Measurements from ENCODE around the gene MEGF8. TPM values are rescaled to one million over a fixed set of nuclear protein-coding genes. Genes with fewer than 3 reads are reported as not detected.

Gene MEGF8
- total and polyA plus RNA-seq, 2 of the 13 experiments (the other 11 are each of a cell fraction or from before 2014, with no cell fraction given): 4.0 to 8.8 TPM

DNA sequence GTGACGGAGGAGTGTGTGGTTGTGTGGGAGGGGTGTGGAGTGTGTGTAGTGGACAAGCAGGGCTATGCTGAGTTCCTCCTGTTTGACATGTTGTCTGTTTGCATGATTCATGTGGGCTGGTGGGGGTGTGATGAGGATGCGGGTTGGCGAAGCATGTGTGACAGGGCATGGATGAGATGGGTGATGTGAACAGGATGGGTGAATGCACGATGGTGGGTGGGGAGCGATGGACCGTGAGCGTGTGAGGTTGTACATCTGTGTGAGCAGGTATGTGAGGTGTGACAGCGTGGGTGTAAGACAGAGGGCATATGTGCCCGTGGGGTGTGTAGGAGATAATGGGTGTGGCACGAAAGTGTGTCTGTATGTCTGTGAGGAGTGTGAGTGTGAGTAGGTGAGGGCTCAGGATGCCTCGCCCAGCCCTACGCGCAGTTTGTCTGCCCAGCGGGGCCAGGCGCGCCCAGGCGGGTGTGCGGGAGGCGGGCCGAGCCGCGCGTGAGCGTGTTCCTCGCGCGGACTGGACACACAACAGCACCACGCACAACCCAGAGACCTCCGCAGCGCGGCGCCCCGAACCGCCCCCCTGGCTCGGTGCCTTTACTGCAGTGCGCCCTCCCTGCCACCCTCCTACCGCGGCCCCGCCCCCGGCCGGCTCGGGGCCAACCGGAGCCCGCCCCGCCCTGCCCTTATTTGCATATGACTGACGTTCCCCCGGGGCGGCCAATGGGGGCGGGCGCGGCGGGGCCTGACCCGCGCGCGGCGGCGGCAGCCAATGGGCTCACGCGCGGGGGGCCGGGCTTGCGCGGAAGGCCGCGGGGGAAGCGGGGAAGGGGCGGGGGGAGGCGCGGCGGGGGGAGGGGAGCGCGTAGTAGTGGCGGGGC, 42.0 kb upstream of the MEGF8 start (continued):
- TF ChIP-seq ZNF138 (CRISPR knock-in tag; IDR thresholded peaks at IDR 0.05; ENCODE audit: low read depth): 0 out of 2 replicates have a peak, but pooled peaks have one; percentile 40
- no peak for TF ChIP-seq ZNF496 (CRISPR knock-in tag; IDR thresholded peaks at IDR 0.05; ENCODE audit: insufficient replicate concordance)
- peak; percentile 17; the same call in 1 of the 2 replicates for TF ChIP-seq SAP130 (CRISPR knock-in tag; IDR thresholded peaks at IDR 0.05; ENCODE audit: low read depth)
- TF ChIP-seq, protein P1, sequence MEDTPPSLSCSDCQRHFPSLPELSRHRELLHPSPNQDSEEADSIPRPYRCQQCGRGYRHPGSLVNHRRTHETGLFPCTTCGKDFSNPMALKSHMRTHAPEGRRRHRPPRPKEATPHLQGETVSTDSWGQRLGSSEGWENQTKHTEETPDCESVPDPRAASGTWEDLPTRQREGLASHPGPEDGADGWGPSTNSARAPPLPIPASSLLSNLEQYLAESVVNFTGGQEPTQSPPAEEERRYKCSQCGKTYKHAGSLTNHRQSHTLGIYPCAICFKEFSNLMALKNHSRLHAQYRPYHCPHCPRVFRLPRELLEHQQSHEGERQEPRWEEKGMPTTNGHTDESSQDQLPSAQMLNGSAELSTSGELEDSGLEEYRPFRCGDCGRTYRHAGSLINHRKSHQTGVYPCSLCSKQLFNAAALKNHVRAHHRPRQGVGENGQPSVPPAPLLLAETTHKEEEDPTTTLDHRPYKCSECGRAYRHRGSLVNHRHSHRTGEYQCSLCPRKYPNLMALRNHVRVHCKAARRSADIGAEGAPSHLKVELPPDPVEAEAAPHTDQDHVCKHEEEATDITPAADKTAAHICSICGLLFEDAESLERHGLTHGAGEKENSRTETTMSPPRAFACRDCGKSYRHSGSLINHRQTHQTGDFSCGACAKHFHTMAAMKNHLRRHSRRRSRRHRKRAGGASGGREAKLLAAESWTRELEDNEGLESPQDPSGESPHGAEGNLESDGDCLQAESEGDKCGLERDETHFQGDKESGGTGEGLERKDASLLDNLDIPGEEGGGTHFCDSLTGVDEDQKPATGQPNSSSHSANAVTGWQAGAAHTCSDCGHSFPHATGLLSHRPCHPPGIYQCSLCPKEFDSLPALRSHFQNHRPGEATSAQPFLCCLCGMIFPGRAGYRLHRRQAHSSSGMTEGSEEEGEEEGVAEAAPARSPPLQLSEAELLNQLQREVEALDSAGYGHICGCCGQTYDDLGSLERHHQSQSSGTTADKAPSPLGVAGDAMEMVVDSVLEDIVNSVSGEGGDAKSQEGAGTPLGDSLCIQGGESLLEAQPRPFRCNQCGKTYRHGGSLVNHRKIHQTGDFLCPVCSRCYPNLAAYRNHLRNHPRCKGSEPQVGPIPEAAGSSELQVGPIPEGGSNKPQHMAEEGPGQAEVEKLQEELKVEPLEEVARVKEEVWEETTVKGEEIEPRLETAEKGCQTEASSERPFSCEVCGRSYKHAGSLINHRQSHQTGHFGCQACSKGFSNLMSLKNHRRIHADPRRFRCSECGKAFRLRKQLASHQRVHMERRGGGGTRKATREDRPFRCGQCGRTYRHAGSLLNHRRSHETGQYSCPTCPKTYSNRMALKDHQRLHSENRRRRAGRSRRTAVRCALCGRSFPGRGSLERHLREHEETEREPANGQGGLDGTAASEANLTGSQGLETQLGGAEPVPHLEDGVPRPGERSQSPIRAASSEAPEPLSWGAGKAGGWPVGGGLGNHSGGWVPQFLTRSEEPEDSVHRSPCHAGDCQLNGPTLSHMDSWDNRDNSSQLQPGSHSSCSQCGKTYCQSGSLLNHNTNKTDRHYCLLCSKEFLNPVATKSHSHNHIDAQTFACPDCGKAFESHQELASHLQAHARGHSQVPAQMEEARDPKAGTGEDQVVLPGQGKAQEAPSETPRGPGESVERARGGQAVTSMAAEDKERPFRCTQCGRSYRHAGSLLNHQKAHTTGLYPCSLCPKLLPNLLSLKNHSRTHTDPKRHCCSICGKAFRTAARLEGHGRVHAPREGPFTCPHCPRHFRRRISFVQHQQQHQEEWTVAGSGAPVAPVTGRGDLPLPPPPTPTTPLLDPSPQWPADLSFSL (CRISPR knock-in tag; IDR thresholded peaks at IDR 0.05): peak; percentile 69
- 0 out of 2 replicates have a peak, but pooled peaks have one; percentile 47 for TF ChIP-seq ZNF570 (CRISPR knock-in tag; IDR thresholded peaks at IDR 0.05; ENCODE audit: borderline replicate concordance)
- peak; percentile 70; the same call in 1 of the 2 replicates for TF ChIP-seq ZNF772 (CRISPR knock-in tag; IDR thresholded peaks at IDR 0.05)
- no peak for TF ChIP-seq KDM6A (CRISPR knock-in tag; IDR thresholded peaks at IDR 0.05; ENCODE audit: low read depth)
- TF ChIP-seq ZNF788 (CRISPR knock-in tag; IDR thresholded peaks at IDR 0.05; ENCODE audit: borderline replicate concordance): 0 out of 2 replicates have a peak, but pooled peaks have one; percentile 55
- no peak for TF ChIP-seq ZNF569 (CRISPR knock-in tag; IDR thresholded peaks at IDR 0.05; ENCODE audit: borderline replicate concordance)
- TF ChIP-seq, protein P2, sequence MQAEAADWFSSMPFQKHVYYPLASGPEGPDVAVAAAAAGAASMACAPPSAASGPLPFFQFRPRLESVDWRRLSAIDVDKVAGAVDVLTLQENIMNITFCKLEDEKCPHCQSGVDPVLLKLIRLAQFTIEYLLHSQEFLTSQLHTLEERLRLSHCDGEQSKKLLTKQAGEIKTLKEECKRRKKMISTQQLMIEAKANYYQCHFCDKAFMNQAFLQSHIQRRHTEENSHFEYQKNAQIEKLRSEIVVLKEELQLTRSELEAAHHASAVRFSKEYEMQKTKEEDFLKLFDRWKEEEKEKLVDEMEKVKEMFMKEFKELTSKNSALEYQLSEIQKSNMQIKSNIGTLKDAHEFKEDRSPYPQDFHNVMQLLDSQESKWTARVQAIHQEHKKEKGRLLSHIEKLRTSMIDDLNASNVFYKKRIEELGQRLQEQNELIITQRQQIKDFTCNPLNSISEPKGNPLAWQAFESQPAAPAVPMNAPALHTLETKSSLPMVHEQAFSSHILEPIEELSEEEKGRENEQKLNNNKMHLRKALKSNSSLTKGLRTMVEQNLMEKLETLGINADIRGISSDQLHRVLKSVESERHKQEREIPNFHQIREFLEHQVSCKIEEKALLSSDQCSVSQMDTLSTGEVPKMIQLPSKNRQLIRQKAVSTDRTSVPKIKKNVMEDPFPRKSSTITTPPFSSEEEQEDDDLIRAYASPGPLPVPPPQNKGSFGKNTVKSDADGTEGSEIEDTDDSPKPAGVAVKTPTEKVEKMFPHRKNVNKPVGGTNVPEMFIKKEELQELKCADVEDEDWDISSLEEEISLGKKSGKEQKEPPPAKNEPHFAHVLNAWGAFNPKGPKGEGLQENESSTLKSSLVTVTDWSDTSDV (CRISPR knock-in tag; IDR thresholded peaks at IDR 0.05): peak; percentile 49; the same call in 1 of the 2 replicates
- TF ChIP-seq TARDBP (CRISPR knock-in tag; IDR thresholded peaks at IDR 0.05): peak; percentile 17; the same call in 1 of the 2 replicates
- TF ChIP-seq HDAC1 (CRISPR knock-in tag; IDR thresholded peaks at IDR 0.05): 0 out of 2 replicates have a peak, but pooled peaks have one; percentile 45
- TF ChIP-seq FOXK1 (CRISPR knock-in tag; IDR thresholded peaks at IDR 0.05; ENCODE audit: borderline replicate concordance, low read depth): no peak
- peak; percentile 49; the same call in 1 of the 2 replicates for TF ChIP-seq GABPB1 (CRISPR knock-in tag; IDR thresholded peaks at IDR 0.05)
- peak; percentile 62 for TF ChIP-seq NFYC (CRISPR knock-in tag; IDR thresholded peaks at IDR 0.05)
- peak; percentile 36 for TF ChIP-seq DNMT1 (CRISPR knock-in tag; IDR thresholded peaks at IDR 0.05)
- peak; percentile 52; the same call in 1 of the 2 replicates for TF ChIP-seq MTA1 (CRISPR knock-in tag; IDR thresholded peaks at IDR 0.05; ENCODE audit: borderline replicate concordance)
- TF ChIP-seq, protein P3, sequence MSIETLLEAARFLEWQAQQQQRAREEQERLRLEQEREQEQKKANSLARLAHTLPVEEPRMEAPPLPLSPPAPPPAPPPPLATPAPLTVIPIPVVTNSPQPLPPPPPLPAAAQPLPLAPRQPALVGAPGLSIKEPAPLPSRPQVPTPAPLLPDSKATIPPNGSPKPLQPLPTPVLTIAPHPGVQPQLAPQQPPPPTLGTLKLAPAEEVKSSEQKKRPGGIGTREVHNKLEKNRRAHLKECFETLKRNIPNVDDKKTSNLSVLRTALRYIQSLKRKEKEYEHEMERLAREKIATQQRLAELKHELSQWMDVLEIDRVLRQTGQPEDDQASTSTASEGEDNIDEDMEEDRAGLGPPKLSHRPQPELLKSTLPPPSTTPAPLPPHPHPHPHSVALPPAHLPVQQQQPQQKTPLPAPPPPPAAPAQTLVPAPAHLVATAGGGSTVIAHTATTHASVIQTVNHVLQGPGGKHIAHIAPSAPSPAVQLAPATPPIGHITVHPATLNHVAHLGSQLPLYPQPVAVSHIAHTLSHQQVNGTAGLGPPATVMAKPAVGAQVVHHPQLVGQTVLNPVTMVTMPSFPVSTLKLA (IDR thresholded peaks at IDR 0.05): peak; percentile 30; the same call in 1 of the 2 replicates
